Stimulated activated CD4-positive, alpha-beta T cell treated with anti-CD3 and anti-CD28 coated beads, Interleukin-15, amount 100 ng/mL, for 48 hours (primary cell): ENCODE data around the gene MED9.

Source experiments
- DNase-seq, 2 donors: peaks; one replicate each; pipeline ENCODE4 v3.0.0-alpha.2; 2020; ENCODE audit warnings: low read depth in 2 of 2

MED9 gene

GRCh38 chr17:17504341-17505140 is 27.7 kb downstream of the MED9 start:
- DNase-seq, result no peak

- DNase-seq, result no peak
Measured at GRCh38 chr17:17505151-17505550, 28.4 kb downstream of the MED9 start.

- DNase-seq, result no peak
Measured at GRCh38 chr17:17505610-17506171, 28.9 kb downstream of the MED9 start.

- DNase-seq, result no peak
Measured at GRCh38 chr17:17506181-17506741, 29.5 kb downstream of the MED9 start.

GRCh38 chr17:17506893-17507464 is 30.2 kb downstream of the MED9 start:
- DNase-seq, result no peak

GRCh38 chr17:17507465-17508011 is 30.7 kb downstream of the MED9 start:
- no peak for DNase-seq

- DNase-seq, result no peak
Measured at GRCh38 chr17:17508019-17508535, 31.3 kb downstream of the MED9 start.

- no peak for DNase-seq
Measured at GRCh38 chr17:17508646-17509591, 32.1 kb downstream of the MED9 start.

GRCh38 chr17:17509601-17510425 is 33.0 kb downstream of the MED9 start:
- DNase-seq, result no peak

GRCh38 chr17:17510456-17511292 is 33.9 kb downstream of the MED9 start:
- no peak for DNase-seq

GRCh38 chr17:17511293-17511741 is 34.5 kb downstream of the MED9 start:
- no peak for DNase-seq

GRCh38 chr17:17511881-17512858 is 35.4 kb downstream of the MED9 start:
- no peak for DNase-seq

- DNase-seq, result no peak
Measured at GRCh38 chr17:17512866-17513265, 36.1 kb downstream of the MED9 start.

- DNase-seq, result no peak
Measured at GRCh38 chr17:17513626-17514025, 36.8 kb downstream of the MED9 start.

GRCh38 chr17:17514361-17514992 is 37.7 kb downstream of the MED9 start:
- no peak for DNase-seq

- DNase-seq, result no peak
Measured at GRCh38 chr17:17514993-17515933, 38.5 kb downstream of the MED9 start.
